ENCODE results near the gene FADS2.

GRCh38 chr11:61841636-61842527 lies 13.8 kb downstream of the FADS2 start:
- TF ChIP-seq CTCF (IDR thresholded peaks at IDR 0.05) (no peak), POLR2A (IDR thresholded peaks at IDR 0.05) (no peak)
